Ovary (tissue), 9 donors: ENCODE measurements around the gene NOL3. TPM values are rescaled to one million over a fixed set of nuclear protein-coding genes. Genes with fewer than 3 reads are reported as not detected.

ENCODE experiments used
- DNase-seq, 5 donors: peaks; one replicate each; pipeline ENCODE4 v3.0.0-alpha.2; 2019 to 2020
- H3K27ac ChIP-seq, 2 donors: fragments of 200-600 bp; one replicate each; pipeline versions ENCODE4 v1.5.1 to v1.8.0; 2019 to 2022
- H3K27me3 ChIP-seq: fragments of 200-600 bp; one replicate; pipeline ENCODE4 v1.8.0; 2022
- H3K36me3 ChIP-seq: fragments of 200-600 bp; sonication (generic); one replicate; pipeline ENCODE4 v1.5.1; 2019
- H3K4me1 ChIP-seq: one replicate; pipeline ENCODE4 v1.8.1; 2013; ENCODE audit warnings: mild to moderate bottlenecking, moderate library complexity; ENCODE audit not compliant: insufficient read depth
- H3K4me3 ChIP-seq: fragments of 200-600 bp; sonication (generic); one replicate; pipeline ENCODE4 v1.5.1; 2017
- H3K9me3 ChIP-seq, 2 donors: fragments of 200-600 bp in 1 of 2; sonication (generic) in 1 of 2; one replicate each; pipeline versions ENCODE4 v1.5.1 to v1.8.1; 2013 to 2019; ENCODE audit warnings: mild to moderate bottlenecking in 1 of 2, moderate library complexity in 1 of 2
- CTCF ChIP-seq, 3 donors: fragments of 450-650 bp in 2 of 3; fragments of 200-600 bp in 1 of 3; IDR thresholded peaks; one replicate each; pipeline versions ENCODE4 v1.5.1 to v1.8.0; 2016 to 2022; ENCODE audit warnings: antibody characterized with exemption in 3 of 3, mild to moderate bottlenecking in 1 of 3
- EP300 ChIP-seq: sonication (generic); formaldehyde crosslinking; IDR thresholded peaks from one replicate; pipeline ENCODE4 v1.6.1; 2017; ENCODE audit warnings: antibody characterized with exemption
- POLR2A ChIP-seq: fragments of 450-650 bp; IDR thresholded peaks from one replicate; pipeline ENCODE4 v1.6.1; 2017; ENCODE audit warnings: antibody characterized with exemption, mild to moderate bottlenecking, moderate library complexity
- WGBS, 3 donors: extraction: QIAGEN DNeasy Blood & Tissue Kit in 1 of 3; methylation state at CpG; one replicate each; pipeline versions ENCODE4 v1.1.5 to v1.1.7; 2013 to 2017; 5-methylcytosine and 5-hydroxymethylcytosine counted together
- intact Hi-C, 4 donors: fragments of 100-400 bp; cut with DNase I; formaldehyde crosslinking; loops; one replicate each; pipeline versions ENCODE4 v1.11.0 to v1.15.1; 2022 to 2023
- polyA plus RNA-seq, 2 donors: library from polyadenylated mRNA; stranded (reverse); fragments of 200-250 nt in 1 of 2; fragments of 350-450 nt in 1 of 2; fragmentation: Illumina TruSeq in 1 of 2; extraction: RNeasy Lipid Tissue Mini Kit (QIAGEN cat#74804) in 1 of 2; gene quantifications; one replicate each; pipeline ENCODE4 v1.2.3, GENCODE V29; 2013 to 2014
- total RNA-seq, 7 donors: library from RNA; depleted of rRNA in 2 of 7; stranded (reverse); fragments of >200 nt in 2 of 7; fragmentation: NEBNext Ultra II Directional in 3 of 7; extraction: Animal tissue kit (Norgen Biotek cat#: 25700) in 3 of 7; gene quantifications; one replicate each; pipeline versions ENCODE4 v1.1.0 to v1.2.4, GENCODE V29; 2016 to 2023
- donor health status: DM: no; HTN: no; CAD: no; lungs with moderate emphysema.
- donor health status: DM: no; HTN: no; CAD: no.
- donor health status: Bipolar disorder and iron deficiency.
- donor health status: DM: yes; HTN: yes; CAD: no.
- donor health status: DM: no; HTN: no; CAD: no.
- donor health status: DM: yes; HTN: yes; CAD: no.

NOL3 gene
- total and polyA plus RNA-seq, 9 donors = 14.1 to 31.7 (median 21.4) TPM

- peaks cover 10% of the 10 kb centered on the region for H3K4me1 ChIP-seq
- TF ChIP-seq CTCF (IDR thresholded peaks at IDR 0.05) (no peak), EP300 (no peak), POLR2A (no peak)
- WGBS, 3 donors = 36 to 39% (median 39%) methylated on average over 14 of the region's 14 CpGs
Observed at GRCh38 chr16:67170949-67171649, 761 bp downstream of the NOL3 start.

GRCh38 chr16:67173323-67173722 lies 3.0 kb downstream of the NOL3 start:
- no peaks in the 10 kb centered on the region for H3K27me3 ChIP-seq
- TF ChIP-seq POLR2A (no peak), CTCF (IDR thresholded peaks at IDR 0.05) (no peak), EP300 (no peak)
- H3K27ac ChIP-seq = no peak overlapping the region
- intact Hi-C loops = no loop called here
- no peak for DNase-seq
- H3K4me3 ChIP-seq = no peak overlapping the region
- no peaks in the 10 kb centered on the region for H3K9me3 ChIP-seq
- H3K4me1 ChIP-seq = peaks cover 12% of the 10 kb centered on the region
- H3K36me3 ChIP-seq = no peaks in the 10 kb centered on the region
- WGBS, 3 donors = 87 to 95% (median 89%) methylated on average over 1 of the region's 1 CpG

More at GRCh38 chr16:67170949-67171649, 761 bp downstream of the NOL3 start:
- H3K36me3 ChIP-seq = no peaks in the 10 kb centered on the region
- H3K27ac ChIP-seq = peak overlapping the region; percentile 13 to 87
- intact Hi-C loops = no loop called here
- no peaks in the 10 kb centered on the region for H3K9me3 ChIP-seq
- peak in 1 of 5 donors; percentile 38 for DNase-seq
- peak overlapping the region; percentile 49 for H3K4me3 ChIP-seq
- no peaks in the 10 kb centered on the region for H3K27me3 ChIP-seq

GRCh38 chr16:67173808-67174705 lies 3.7 kb downstream of the NOL3 start:
- peak; percentile 73 to 87 (median 76) for DNase-seq
- TF ChIP-seq POLR2A (no peak), EP300 (no peak), CTCF (IDR thresholded peaks at IDR 0.05) (peak in 1 of 3 donors; percentile 11)
- peaks cover 12% of the 10 kb centered on the region for H3K4me1 ChIP-seq
- H3K27ac ChIP-seq = peak overlapping the region; percentile 53 to 70
- H3K4me3 ChIP-seq = peak overlapping the region; percentile 37
- intact Hi-C loops = no loop called here
- no peaks in the 10 kb centered on the region for H3K9me3 ChIP-seq
- 2 to 3% (median 2%) methylated on average over 70 to 71 of the region's 71 CpGs for WGBS, 3 donors
- H3K36me3 ChIP-seq = no peaks in the 10 kb centered on the region
- no peaks in the 10 kb centered on the region for H3K27me3 ChIP-seq

- H3K27me3 ChIP-seq = no peaks in the 10 kb centered on the region
Observed at GRCh38 chr16:67174706-67175231, 4.4 kb downstream of the NOL3 start.

More at GRCh38 chr16:67174706-67175231, 4.4 kb downstream of the NOL3 start:
- 61 to 67% (median 63%) methylated on average over 31 of the region's 31 CpGs for WGBS, 3 donors
- intact Hi-C loops = no loop called here
- Histone ChIP-seq H3K27ac (peak overlapping the region; percentile 53 to 70), H3K9me3 (no peaks in the 10 kb centered on the region), H3K36me3 (no peaks in the 10 kb centered on the region), H3K4me3 (no peak overlapping the region), H3K4me1 (peaks cover 6% of the 10 kb centered on the region)
- peak; percentile 32 to 56 (median 50) for DNase-seq
- TF ChIP-seq CTCF (IDR thresholded peaks at IDR 0.05) (no peak), EP300 (no peak), POLR2A (no peak)
